Lung (tissue), 12 donors: ENCODE measurements around the gene SOX5. TPM values are rescaled to one million over a fixed set of nuclear protein-coding genes. Genes with fewer than 3 reads are reported as not detected.

Experiments used
- ATAC-seq: fragments of 200-7000 bp; cut with Tn5 transposase; one replicate; pipeline ENCODE4 v1.9.1; 2020; ENCODE audit warnings: moderate number of reproducible peaks; ENCODE audit not compliant: insufficient read depth, low FRiP score
- DNase-seq, 3 donors: peaks; one replicate each; pipeline ENCODE4 v3.0.0-alpha.2; 2013 to 2017
- H3K27ac ChIP-seq, 2 donors: one replicate each; pipeline ENCODE4 v1.5.1; 2013; ENCODE audit warnings: mild to moderate bottlenecking in 2 of 2, moderate library complexity in 2 of 2, control low read depth in 1 of 2, inconsistent platforms in 1 of 2, low read depth in 1 of 2, low read length in 1 of 2
- H3K27me3 ChIP-seq, 3 donors: one replicate each; pipeline ENCODE4 v1.5.1; 2013; ENCODE audit warnings: low read length in 2 of 3; ENCODE audit not compliant: control insufficient read depth in 3 of 3, insufficient read depth in 3 of 3
- H3K36me3 ChIP-seq, 4 donors: one replicate each; pipeline ENCODE4 v1.5.1; 2013; ENCODE audit warnings: low read length in 4 of 4, mild to moderate bottlenecking in 1 of 4, moderate library complexity in 1 of 4; ENCODE audit not compliant: control insufficient read depth in 4 of 4, insufficient read depth in 4 of 4
- H3K4me1 ChIP-seq, 5 donors: one replicate each; pipeline ENCODE4 v1.5.1; 2013; ENCODE audit warnings: low read length in 5 of 5, mild to moderate bottlenecking in 2 of 5, moderate library complexity in 1 of 5; ENCODE audit not compliant: control insufficient read depth in 5 of 5, insufficient read depth in 5 of 5
- H3K4me3 ChIP-seq: one replicate; pipeline ENCODE4 v1.5.1; 2013; ENCODE audit warnings: mild to moderate bottlenecking, control low read depth, moderate library complexity
- H3K9ac ChIP-seq, 2 donors: one replicate each; pipeline ENCODE4 v1.5.1; 2013; ENCODE audit warnings: low read length in 2 of 2, control low read depth in 1 of 2; ENCODE audit not compliant: insufficient read depth in 1 of 2
- H3K9me3 ChIP-seq, 4 donors: one replicate each; pipeline ENCODE4 v1.5.1; 2013; ENCODE audit warnings: low read length in 3 of 4, mild to moderate bottlenecking in 1 of 4, moderate library complexity in 1 of 4; ENCODE audit not compliant: control insufficient read depth in 4 of 4, insufficient read depth in 3 of 4
- CTCF ChIP-seq: IDR thresholded peaks from 2 replicates; pipeline ENCODE4 v1.5.1; 2012; ENCODE audit warnings: mild to moderate bottlenecking; ENCODE audit errors: control extremely low read depth, extremely low read depth
- WGBS, 2 donors: extraction: QIAGEN DNeasy Blood & Tissue Kit; methylation state at CpG; one replicate each; pipeline ENCODE4 v1.1.7; 2013; 5-methylcytosine and 5-hydroxymethylcytosine counted together
- polyA plus RNA-seq, 2 donors: library from polyadenylated mRNA; stranded (reverse); fragments of 200-250 nt; gene quantifications; one replicate each; pipeline ENCODE4 v1.2.1, GENCODE V29; 2013
- total RNA-seq, 2 donors: library from RNA; depleted of rRNA in 1 of 2; stranded (reverse); fragments of >200 nt in 1 of 2; gene quantifications; one replicate each; pipeline ENCODE4 v1.2.1, GENCODE V29; 2014 to 2021
- donor health status: control.
- donor health status: control.
- donor health status: Bipolar disorder and iron deficiency.
- donor health status: healthy.
- donor health status: DM: yes; HTN: yes; CAD: no.

Gene SOX5
- total and polyA plus RNA-seq, 4 donors: 1.0 to 71.4 (median 7.2) TPM

- H3K4me1 ChIP-seq: no peaks in the 10 kb centered on the region
- WGBS, 2 donors: 87 to 89% methylated on average over 4 of the region's 4 CpGs
These were observed 105.5 kb downstream of the SOX5 start for GRCh38 chr12:23843958-23844357.

GRCh38 chr12:23834076-23834475 lies 115.4 kb downstream of the SOX5 start:
- no peak overlapping the region for H3K9ac ChIP-seq
- no peak for TF ChIP-seq CTCF
- H3K9me3 ChIP-seq: no peaks in the 10 kb centered on the region
- no peak overlapping the region for H3K27ac ChIP-seq
- H3K4me1 ChIP-seq: no peaks in the 10 kb centered on the region
- H3K4me3 ChIP-seq: no peak overlapping the region
- H3K36me3 ChIP-seq: no peaks in the 10 kb centered on the region
- 74 to 82% methylated on average over 7 of the region's 7 CpGs for WGBS, 2 donors
- no peaks in the 10 kb centered on the region for H3K27me3 ChIP-seq
- DNase-seq: no peak
- no peak for ATAC-seq

More at GRCh38 chr12:23843958-23844357, 105.5 kb downstream of the SOX5 start:
- Histone ChIP-seq H3K9ac (no peak overlapping the region), H3K4me3 (no peak overlapping the region), H3K27ac (no peak overlapping the region), H3K36me3 (no peaks in the 10 kb centered on the region), H3K27me3 (no peaks in the 10 kb centered on the region), H3K9me3 (no peaks in the 10 kb centered on the region)
- no peak for ATAC-seq
- no peak for DNase-seq
- TF ChIP-seq CTCF: no peak

- Histone ChIP-seq H3K36me3 (no peaks in the 10 kb centered on the region), H3K4me1 (no peaks in the 10 kb centered on the region), H3K27ac (no peak overlapping the region), H3K9ac (no peak overlapping the region), H3K27me3 (no peaks in the 10 kb centered on the region), H3K4me3 (no peak overlapping the region), H3K9me3 (no peaks in the 10 kb centered on the region)
- ATAC-seq: no peak
- 32 to 51% methylated on average over 3 of the region's 3 CpGs for WGBS, 2 donors
- DNase-seq: no peak
- TF ChIP-seq CTCF: no peak
These were observed 117.7 kb downstream of the SOX5 start for GRCh38 chr12:23831739-23832138.

GRCh38 chr12:23830210-23830609 lies 119.3 kb downstream of the SOX5 start:
- H3K27me3 ChIP-seq: no peaks in the 10 kb centered on the region
- no peak overlapping the region for H3K4me3 ChIP-seq
- no peaks in the 10 kb centered on the region for H3K4me1 ChIP-seq
- TF ChIP-seq CTCF: no peak
- no peaks in the 10 kb centered on the region for H3K36me3 ChIP-seq
- H3K27ac ChIP-seq: no peak overlapping the region
- 49 to 64% methylated on average over 2 of the region's 2 CpGs for WGBS, 2 donors
- no peaks in the 10 kb centered on the region for H3K9me3 ChIP-seq
- no peak overlapping the region for H3K9ac ChIP-seq
- ATAC-seq (no peak), DNase-seq (peak in 1 of 3 donors; percentile 7)
